ENCODE data around the gene COL23A1.

The COL23A1 gene

DNA sequence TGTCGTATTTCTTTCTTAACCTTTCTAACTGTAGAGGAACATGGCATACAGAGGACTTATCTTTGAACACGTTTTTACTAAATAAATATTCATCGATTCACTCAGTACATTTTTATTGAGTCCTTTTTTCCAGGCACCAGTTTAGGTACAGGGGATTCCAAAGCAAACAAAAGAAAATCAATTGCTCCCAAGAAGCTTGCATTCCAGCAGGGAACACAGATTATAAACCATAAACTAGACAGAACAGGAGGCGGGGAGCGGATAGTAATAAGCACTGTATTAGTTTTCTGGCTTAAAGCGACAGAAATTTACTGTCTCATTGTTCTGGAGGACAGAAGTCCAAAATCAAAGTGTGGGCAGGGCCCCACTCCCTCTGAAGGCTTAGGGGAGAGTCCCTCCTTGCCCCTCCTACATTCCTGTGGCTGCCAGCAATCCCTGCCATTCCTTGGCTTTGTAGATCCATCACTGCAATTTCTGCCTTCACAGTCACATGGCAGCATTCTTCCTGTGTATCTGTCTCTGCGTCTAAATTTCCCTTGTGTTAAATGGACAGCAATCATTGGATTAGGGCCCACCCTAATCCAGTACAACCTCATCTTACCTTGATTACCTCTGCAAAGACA is 115.5 kb downstream of the COL23A1 start:
- peak; percentile 24 for DNase-seq (ENCODE audit: low spot score)

- DNase-seq (ENCODE audit: low spot score) = no peak
These were observed 116.3 kb downstream of the COL23A1 start for GRCh38 chr5:178473854-178474253.

DNA sequence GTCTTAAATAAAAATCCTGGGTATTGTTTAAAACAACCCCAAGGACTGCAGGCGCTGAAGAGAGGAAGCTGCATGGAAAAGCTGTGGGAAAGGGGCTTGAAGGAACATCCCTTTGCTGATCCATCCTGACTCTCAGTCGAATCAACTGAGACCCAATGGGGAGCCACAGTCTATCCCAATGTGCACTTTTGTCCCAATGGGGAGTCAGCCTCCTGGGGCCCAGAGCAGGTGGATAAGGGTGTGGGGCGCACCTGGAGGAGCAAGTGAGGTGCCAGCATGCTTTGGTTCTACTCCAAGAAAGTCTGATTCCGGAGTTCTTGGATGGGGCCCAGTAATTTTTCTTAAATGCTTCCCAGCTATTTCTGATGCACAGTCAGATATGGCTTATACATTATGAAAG is 118.1 kb downstream of the COL23A1 start:
- DNase-seq (ENCODE audit: low spot score) = no peak

GRCh38 chr5:178471711-178472110 is 118.5 kb downstream of the COL23A1 start:
- no peak for DNase-seq (ENCODE audit: low spot score)

- no peak for DNase-seq (ENCODE audit: low spot score)
These were observed 119.5 kb downstream of the COL23A1 start for GRCh38 chr5:178470760-178471025.

DNA sequence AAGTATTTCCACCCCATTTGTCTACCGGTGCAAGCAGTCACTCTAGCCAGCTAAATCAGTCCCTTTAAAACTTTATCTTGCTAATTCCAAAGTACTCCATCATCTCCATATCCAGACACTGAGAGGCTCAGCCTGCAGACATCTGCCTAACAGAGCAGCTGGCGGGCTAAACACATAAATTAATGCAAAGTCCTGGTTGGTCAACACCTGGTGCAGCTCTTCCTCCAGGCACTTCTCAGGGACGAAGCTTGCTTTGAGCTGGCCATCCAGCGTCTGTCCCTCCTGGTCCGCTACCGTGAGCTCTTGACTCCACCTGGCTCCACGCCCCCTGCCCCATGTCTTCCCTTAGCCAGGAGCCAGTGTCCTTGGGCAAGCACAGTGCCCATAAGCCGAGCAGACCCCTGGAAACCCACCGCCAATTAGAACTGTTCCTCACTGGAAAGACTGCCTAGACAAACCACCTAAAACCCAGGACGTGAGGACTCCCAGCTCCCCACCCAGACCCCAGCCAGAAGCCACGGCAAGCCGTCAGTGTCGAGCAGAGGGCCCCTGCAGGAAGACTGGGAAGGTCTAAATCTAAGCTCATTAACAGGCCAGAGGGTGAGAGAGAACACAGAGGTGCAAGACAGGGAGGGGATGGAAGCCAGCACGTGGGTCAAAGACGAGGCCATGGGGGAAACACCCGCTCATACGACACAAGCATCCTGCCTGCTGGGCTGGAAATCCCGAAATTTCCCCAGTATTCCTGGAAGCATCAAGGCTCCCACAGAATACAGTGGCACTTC is 120.0 kb downstream of the COL23A1 start:
- no peak for DNase-seq (ENCODE audit: low spot score)

- no peak for DNase-seq (ENCODE audit: low spot score)
These were observed 120.9 kb downstream of the COL23A1 start for GRCh38 chr5:178469011-178469974.

- DNase-seq (ENCODE audit: low spot score) = no peak
These were observed 122.0 kb downstream of the COL23A1 start for GRCh38 chr5:178468196-178468685.

DNA sequence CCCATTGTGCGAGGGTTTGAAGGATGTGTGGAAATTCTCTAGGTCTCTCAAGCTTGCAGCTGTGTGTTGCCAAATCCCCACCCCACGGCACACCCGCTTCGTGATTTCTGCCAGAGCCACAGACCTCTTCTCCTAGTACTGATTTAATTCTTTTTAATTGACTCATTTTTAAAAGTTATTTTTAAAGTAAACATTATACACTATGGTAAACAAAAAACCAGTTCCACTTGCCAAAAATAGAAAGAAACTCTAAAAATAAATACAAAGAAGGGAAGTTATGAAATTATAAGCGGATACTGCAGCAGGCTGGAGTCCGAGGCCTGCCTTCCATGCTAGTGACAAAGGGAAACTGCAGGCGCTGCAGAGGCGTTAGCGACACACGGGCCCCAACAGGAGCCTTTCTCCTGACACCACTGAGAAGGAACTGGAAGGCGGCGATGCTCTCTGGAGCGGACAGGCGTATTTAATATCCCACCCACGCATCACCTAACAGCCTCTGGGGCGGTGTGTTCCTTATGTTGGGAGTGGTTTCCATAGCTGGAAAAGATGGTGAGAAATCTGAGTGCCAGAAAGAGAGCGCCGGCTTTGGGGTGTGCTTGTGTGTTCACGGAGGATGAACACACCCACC is 122.5 kb downstream of the COL23A1 start:
- no peak for DNase-seq (ENCODE audit: low spot score)

DNA sequence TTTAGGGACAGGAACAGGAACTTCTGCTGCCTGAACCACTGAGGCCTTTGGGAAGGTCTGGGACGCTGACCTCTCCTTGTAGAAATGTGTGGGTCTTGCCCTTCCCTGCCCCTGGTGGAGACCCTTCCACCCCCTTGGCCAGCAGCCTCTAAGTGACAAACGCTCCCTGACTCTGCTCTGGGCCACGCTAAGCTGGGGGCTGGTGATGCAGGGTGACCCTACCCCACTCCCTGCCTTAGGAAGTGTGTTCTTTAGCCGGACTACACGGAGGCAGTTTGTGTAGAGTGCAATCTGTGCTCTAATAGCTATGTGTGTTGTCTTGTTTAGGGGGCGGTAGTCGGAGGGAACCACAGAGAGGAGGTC is 123.0 kb downstream of the COL23A1 start:
- no peak for DNase-seq (ENCODE audit: low spot score)

- no peak for DNase-seq (ENCODE audit: low spot score)
These were observed 123.9 kb downstream of the COL23A1 start for GRCh38 chr5:178466342-178466741.

DNA sequence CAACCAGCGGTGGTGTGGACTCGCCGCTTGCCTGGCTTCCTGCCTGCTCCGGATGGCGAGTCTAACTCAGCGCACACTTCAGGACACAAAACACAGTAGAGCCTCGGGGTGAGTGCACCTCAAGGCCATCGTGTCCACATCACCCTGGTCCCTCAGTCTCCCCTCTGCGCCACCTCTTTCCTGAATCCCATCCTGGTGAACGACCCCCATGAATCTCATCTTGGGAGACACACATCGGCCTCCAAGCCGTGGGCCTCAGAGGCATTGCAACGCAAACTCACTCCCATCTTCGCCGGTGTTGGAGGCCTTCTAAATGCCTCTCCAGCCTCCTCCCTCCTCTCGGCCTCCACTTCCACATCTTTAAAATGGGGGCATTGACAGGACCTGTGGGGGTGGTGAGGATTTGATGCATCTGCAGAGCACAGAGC is 124.3 kb downstream of the COL23A1 start:
- no peak for DNase-seq (ENCODE audit: low spot score)

- no peak for DNase-seq (ENCODE audit: low spot score)
These were observed 124.8 kb downstream of the COL23A1 start for GRCh38 chr5:178465228-178465860.

DNA sequence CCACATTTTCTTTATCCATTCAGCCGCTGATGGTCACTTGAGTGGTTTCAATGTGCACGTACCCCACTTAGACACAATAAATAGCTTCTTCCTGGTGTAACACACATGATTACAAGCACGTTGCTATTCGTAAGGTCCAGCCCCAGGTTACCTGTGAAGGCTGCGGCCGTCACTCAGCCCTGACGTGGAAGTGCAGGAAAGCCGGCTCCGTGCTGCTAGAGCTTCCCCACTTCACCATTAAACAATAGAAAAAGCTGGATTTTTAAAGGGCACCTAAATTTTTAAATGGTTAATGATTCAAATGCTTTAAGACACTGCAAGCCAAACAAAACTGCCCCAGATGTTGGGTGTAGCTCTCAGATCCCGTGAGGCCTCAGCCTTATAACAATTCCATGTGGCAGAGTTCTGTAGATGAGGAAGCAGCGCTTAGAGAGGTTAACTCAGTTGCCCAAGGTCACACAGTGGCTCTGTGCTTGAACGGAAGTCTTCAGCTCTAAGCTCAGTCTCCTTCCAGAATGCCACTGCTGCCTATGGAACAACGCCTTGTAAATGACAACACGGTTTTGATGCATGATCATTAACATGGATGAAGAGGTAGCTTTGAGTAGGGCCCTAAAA is 125.7 kb downstream of the COL23A1 start:
- no peak for DNase-seq (ENCODE audit: low spot score)

GRCh38 chr5:178463321-178464155 is 126.7 kb downstream of the COL23A1 start:
- no peak for DNase-seq (ENCODE audit: low spot score)

GRCh38 chr5:178462816-178463215 is 127.4 kb downstream of the COL23A1 start:
- peak; percentile 91 for DNase-seq (ENCODE audit: low spot score)

GRCh38 chr5:178462076-178462475 is 128.1 kb downstream of the COL23A1 start:
- no peak for DNase-seq (ENCODE audit: low spot score)

GRCh38 chr5:178461004-178461730 is 129.0 kb downstream of the COL23A1 start:
- DNase-seq (ENCODE audit: low spot score) = peak; percentile 66

GRCh38 chr5:178460598-178460997 is 129.6 kb downstream of the COL23A1 start:
- DNase-seq (ENCODE audit: low spot score) = no peak

- DNase-seq (ENCODE audit: low spot score) = no peak
These were observed 130.0 kb downstream of the COL23A1 start for GRCh38 chr5:178460174-178460573.

All from kidney tubule cell (primary cell).